ENCODE results near the gene ADORA3.

- TF ChIP-seq, protein P1, sequence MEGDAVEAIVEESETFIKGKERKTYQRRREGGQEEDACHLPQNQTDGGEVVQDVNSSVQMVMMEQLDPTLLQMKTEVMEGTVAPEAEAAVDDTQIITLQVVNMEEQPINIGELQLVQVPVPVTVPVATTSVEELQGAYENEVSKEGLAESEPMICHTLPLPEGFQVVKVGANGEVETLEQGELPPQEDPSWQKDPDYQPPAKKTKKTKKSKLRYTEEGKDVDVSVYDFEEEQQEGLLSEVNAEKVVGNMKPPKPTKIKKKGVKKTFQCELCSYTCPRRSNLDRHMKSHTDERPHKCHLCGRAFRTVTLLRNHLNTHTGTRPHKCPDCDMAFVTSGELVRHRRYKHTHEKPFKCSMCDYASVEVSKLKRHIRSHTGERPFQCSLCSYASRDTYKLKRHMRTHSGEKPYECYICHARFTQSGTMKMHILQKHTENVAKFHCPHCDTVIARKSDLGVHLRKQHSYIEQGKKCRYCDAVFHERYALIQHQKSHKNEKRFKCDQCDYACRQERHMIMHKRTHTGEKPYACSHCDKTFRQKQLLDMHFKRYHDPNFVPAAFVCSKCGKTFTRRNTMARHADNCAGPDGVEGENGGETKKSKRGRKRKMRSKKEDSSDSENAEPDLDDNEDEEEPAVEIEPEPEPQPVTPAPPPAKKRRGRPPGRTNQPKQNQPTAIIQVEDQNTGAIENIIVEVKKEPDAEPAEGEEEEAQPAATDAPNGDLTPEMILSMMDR (conservative IDR thresholded peaks at IDR 0.05; ENCODE audit: low read length): no peak
- TF ChIP-seq EZH2phosphoT487 (IDR thresholded peaks at IDR 0.05; ENCODE audit: borderline replicate concordance, low read depth, low read length): no peak
Observed at GRCh38 chr1:111501645-111502044, 1.8 kb downstream of the ADORA3 start.
